Lower leg skin (tissue), 4 donors: ENCODE results near the gene ARPC2. TPM values are rescaled to one million over a fixed set of nuclear protein-coding genes. Genes with fewer than 3 reads are reported as not detected.

ENCODE experiments used
- DNase-seq, 2 donors: peaks; one replicate each; pipeline ENCODE4 v3.0.0-alpha.2; 2019; ENCODE audit warnings: low spot score in 2 of 2
- H3K4me3 ChIP-seq: fragments of 200-600 bp; sonication (generic); 2 replicates; pipeline ENCODE4 v1.5.1; 2017; ENCODE audit warnings: mild to moderate bottlenecking, low read depth; ENCODE audit not compliant: poor library complexity, severe bottlenecking
- CTCF ChIP-seq, 3 donors: fragments of 450-650 bp; IDR thresholded peaks; one replicate each; pipeline ENCODE4 v1.5.1; 2016; ENCODE audit warnings: antibody characterized with exemption in 3 of 3, mild to moderate bottlenecking in 3 of 3, moderate library complexity in 2 of 3
- POLR2A ChIP-seq, 2 donors: fragments of 450-650 bp; IDR thresholded peaks; one replicate each; pipeline ENCODE4 v1.6.1; 2016 to 2017; ENCODE audit warnings: antibody characterized with exemption in 2 of 2, mild to moderate bottlenecking in 1 of 2, moderate library complexity in 1 of 2
- WGBS, 2 donors: methylation state at CpG; one replicate each; pipeline ENCODE4 v1.1.5; 2018; 5-methylcytosine and 5-hydroxymethylcytosine counted together
- intact Hi-C: fragments of 100-400 bp; cut with DNase I; formaldehyde crosslinking; loops from one replicate; pipeline ENCODE4 v1.15.0; 2023; ENCODE audit warnings: low total_unique reads
- total RNA-seq, 4 donors: library from RNA; depleted of rRNA; stranded (reverse); fragments of >200 nt; gene quantifications; one replicate each; pipeline ENCODE4 v1.1.0, GENCODE V29; 2016

Gene ARPC2
- total RNA-seq, 4 donors from 2014 or later = 233 to 344 (median 300) TPM

GRCh38 chr2:218285604-218286003, 68.6 kb downstream of the ARPC2 start:
- intact Hi-C loops = no loop called here
- TF ChIP-seq POLR2A (IDR thresholded peaks at IDR 0.05) (no peak), CTCF (IDR thresholded peaks at IDR 0.05) (no peak)
- peak in 1 of 2 donors; percentile 66 for DNase-seq
- 8 to 22% methylated on average over 6 of the region's 6 CpGs for WGBS, 2 donors
- no peak overlapping the region for H3K4me3 ChIP-seq

GRCh38 chr2:218286570-218287459, 69.8 kb downstream of the ARPC2 start:
- peak; percentile 96 to 98 for DNase-seq
- no peak for TF ChIP-seq CTCF (IDR thresholded peaks at IDR 0.05)
- TF ChIP-seq POLR2A (IDR thresholded peaks at IDR 0.05) = no peak
- 1 to 5% methylated on average over 10 to 11 of the region's 11 CpGs for WGBS, 2 donors
- intact Hi-C loops = no loop called here
- H3K4me3 ChIP-seq = no peak overlapping the region

- peak in 1 of 2 donors; percentile 83 for DNase-seq
- H3K4me3 ChIP-seq = no peak overlapping the region
- TF ChIP-seq POLR2A (IDR thresholded peaks at IDR 0.05) (no peak), CTCF (IDR thresholded peaks at IDR 0.05) (no peak)
- WGBS, 2 donors = 6 to 10% methylated on average over 4 to 6 of the region's 6 CpGs
- intact Hi-C loops = no loop called here
Observed at GRCh38 chr2:218289639-218290315, 72.8 kb downstream of the ARPC2 start.

- no peak for DNase-seq
- H3K4me3 ChIP-seq = no peak overlapping the region
- intact Hi-C loops = no loop called here
- 18 to 20% methylated on average over 12 of the region's 12 CpGs for WGBS, 2 donors
- TF ChIP-seq POLR2A (IDR thresholded peaks at IDR 0.05) (no peak), CTCF (IDR thresholded peaks at IDR 0.05) (no peak)
Observed at GRCh38 chr2:218290316-218291261, 73.6 kb downstream of the ARPC2 start.

- TF ChIP-seq POLR2A (IDR thresholded peaks at IDR 0.05) (no peak), CTCF (IDR thresholded peaks at IDR 0.05) (no peak)
- H3K4me3 ChIP-seq = peak overlapping the region; percentile 86
- no peak for DNase-seq
- WGBS, 2 donors = 10 to 15% methylated on average over 12 of the region's 12 CpGs
- intact Hi-C loops = no loop called here
Observed at GRCh38 chr2:218291318-218292047, 74.5 kb downstream of the ARPC2 start.
